CD4-positive, CD25-positive, alpha-beta regulatory T cell (primary cell): Measurements from ENCODE around the gene RBM19. TPM values are rescaled to one million over a fixed set of nuclear protein-coding genes. Genes with fewer than 3 reads are reported as not detected.

Experiments
- ATAC-seq, 2 donors: fragments of 150-1000 bp; cut with Tn5 transposase; one replicate each; pipeline ENCODE4 v1.10.0; 2021; ENCODE audit warnings: low read depth in 2 of 2, moderate number of reproducible peaks in 2 of 2, moderate library complexity in 1 of 2
- DNase-seq, 3 donors: peaks; one replicate each; pipeline versions ENCODE4 v3.0.0 to v3.0.0-alpha.2; 2012 to 2022; ENCODE audit warnings: mixed read lengths in 1 of 3
- H3K27ac ChIP-seq: one replicate; pipeline ENCODE4 v1.7.0; 2013; ENCODE audit warnings: mild to moderate bottlenecking, low read length; ENCODE audit not compliant: insufficient read depth, poor library complexity, severe bottlenecking
- H3K27me3 ChIP-seq: one replicate; pipeline ENCODE4 v1.7.0; 2013; ENCODE audit warnings: low read length; ENCODE audit not compliant: control insufficient read depth, insufficient read depth
- H3K36me3 ChIP-seq: one replicate; pipeline ENCODE4 v1.7.0; 2013; ENCODE audit warnings: mild to moderate bottlenecking, low read length, moderate library complexity; ENCODE audit not compliant: control insufficient read depth, insufficient read depth
- H3K4me1 ChIP-seq: 2 replicates; pipeline ENCODE4 v1.7.0; 2013; ENCODE audit warnings: mild to moderate bottlenecking, low read length; ENCODE audit not compliant: insufficient read depth, control insufficient read depth, poor library complexity, severe bottlenecking
- H3K4me3 ChIP-seq: one replicate; pipeline ENCODE4 v1.7.0; 2013; ENCODE audit warnings: low read depth, mild to moderate bottlenecking, low read length, moderate library complexity
- H3K9me3 ChIP-seq, 2 experiments: 1 replicate in 1 of 2; 2 replicates in 1 of 2; pipeline ENCODE4 v1.7.0; 2013; ENCODE audit warnings: low read length in 2 of 2, mild to moderate bottlenecking in 1 of 2, moderate library complexity in 1 of 2; ENCODE audit not compliant: control insufficient read depth in 2 of 2
- H3K27ac Mint-ChIP-seq, 3 donors: one replicate each; pipeline ENCODE4 v1.8.0; 2020 to 2022; ENCODE audit warnings: mild to moderate bottlenecking in 3 of 3, mixed read lengths in 3 of 3, moderate library complexity in 2 of 3
- H3K27me3 Mint-ChIP-seq: one replicate; pipeline ENCODE4 v1.8.0; 2022; ENCODE audit warnings: mild to moderate bottlenecking, mixed read lengths
- H3K36me3 Mint-ChIP-seq: one replicate; pipeline ENCODE4 v1.8.0; 2020; ENCODE audit warnings: mixed read lengths
- H3K4me1 Mint-ChIP-seq, 4 donors: one replicate each; pipeline ENCODE4 v1.8.0; 2020 to 2022; ENCODE audit warnings: mixed read lengths in 4 of 4, mild to moderate bottlenecking in 1 of 4
- H3K4me3 Mint-ChIP-seq, 4 donors: one replicate each; pipeline ENCODE4 v1.8.0; 2020 to 2022; ENCODE audit warnings: mild to moderate bottlenecking in 4 of 4, mixed read lengths in 4 of 4, moderate library complexity in 3 of 4
- H3K9me3 Mint-ChIP-seq, 7 donors: one replicate each; pipeline ENCODE4 v1.8.0; 2020 to 2022; ENCODE audit warnings: mixed read lengths in 7 of 7, mild to moderate bottlenecking in 3 of 7, moderate library complexity in 2 of 7
- polyA plus RNA-seq, 4 donors: library from polyadenylated mRNA; unstranded; fragments of 300-500 nt; fragmentation: Illumina TruSeq; gene quantifications; one replicate each; pipeline ENCODE4 v1.2.3, GENCODE V29; 2021
- total RNA-seq: library from RNA; stranded (reverse); gene quantifications from one replicate; pipeline ENCODE4 v1.2.3, GENCODE V29; 2022

Gene RBM19
- total and polyA plus RNA-seq, 5 donors from 2014 or later = 6.3 to 66.2 (median 6.9) TPM

- H3K4me1 ChIP-seq = no peaks in the 10 kb centered on the region
- ATAC-seq = no peak
- Mint-ChIP-seq H3K9me3 (peaks cover 0 to 5% (median 3%) of the 10 kb centered on the region in 7 donors), H3K27ac (no peak overlapping the region), H3K4me3 (no peak overlapping the region), H3K27me3 (peaks cover 11% of the 10 kb centered on the region), H3K4me1 (no peaks in the 10 kb centered on the region), H3K36me3 (no peaks in the 10 kb centered on the region)
- DNase-seq = no peak
- H3K27me3 ChIP-seq = peaks cover 2% of the 10 kb centered on the region
- no peak overlapping the region for H3K4me3 ChIP-seq
- no peak overlapping the region for H3K27ac ChIP-seq
- H3K36me3 ChIP-seq = no peaks in the 10 kb centered on the region
- no peaks in the 10 kb centered on the region for H3K9me3 ChIP-seq
Observed at GRCh38 chr12:113776536-113776935, 189.6 kb downstream of the RBM19 start.

GRCh38 chr12:113774526-113774925 lies 191.6 kb downstream of the RBM19 start:
- Mint-ChIP-seq H3K4me1 (no peaks in the 10 kb centered on the region), H3K36me3 (no peaks in the 10 kb centered on the region), H3K4me3 (no peak overlapping the region), H3K27me3 (peaks cover 4% of the 10 kb centered on the region), H3K27ac (no peak overlapping the region), H3K9me3 (peaks cover 0 to 2% (median 0%) of the 10 kb centered on the region in 7 donors)
- no peaks in the 10 kb centered on the region for H3K36me3 ChIP-seq
- H3K4me1 ChIP-seq = no peaks in the 10 kb centered on the region
- no peak overlapping the region for H3K4me3 ChIP-seq
- H3K9me3 ChIP-seq = no peaks in the 10 kb centered on the region
- no peaks in the 10 kb centered on the region for H3K27me3 ChIP-seq
- no peak for DNase-seq
- no peak overlapping the region for H3K27ac ChIP-seq
- no peak for ATAC-seq

GRCh38 chr12:113772505-113773030 lies 193.6 kb downstream of the RBM19 start:
- Histone ChIP-seq H3K27ac (no peak overlapping the region), H3K27me3 (no peaks in the 10 kb centered on the region), H3K36me3 (no peaks in the 10 kb centered on the region), H3K4me1 (no peaks in the 10 kb centered on the region), H3K4me3 (no peak overlapping the region), H3K9me3 (no peaks in the 10 kb centered on the region)
- no peak for ATAC-seq
- Mint-ChIP-seq H3K9me3 (peaks cover 0 to 2% (median 0%) of the 10 kb centered on the region in 7 donors), H3K27ac (no peak overlapping the region), H3K27me3 (peaks cover 4% of the 10 kb centered on the region), H3K4me1 (no peaks in the 10 kb centered on the region), H3K36me3 (no peaks in the 10 kb centered on the region), H3K4me3 (no peak overlapping the region)
- DNase-seq = no peak

GRCh38 chr12:113770389-113770865 lies 195.7 kb downstream of the RBM19 start:
- no peak overlapping the region for H3K27ac Mint-ChIP-seq
- DNase-seq (no peak), ATAC-seq (no peak)
- Histone ChIP-seq H3K9me3 (no peaks in the 10 kb centered on the region), H3K4me1 (no peaks in the 10 kb centered on the region), H3K27ac (no peak overlapping the region), H3K27me3 (no peaks in the 10 kb centered on the region), H3K4me3 (no peak overlapping the region), H3K36me3 (no peaks in the 10 kb centered on the region)
- peaks cover 0 to 3% (median 0%) of the 10 kb centered on the region in 4 donors for H3K4me1 Mint-ChIP-seq
- H3K27me3 Mint-ChIP-seq = peaks cover 4% of the 10 kb centered on the region
- H3K9me3 Mint-ChIP-seq = peaks cover 0 to 2% (median 0%) of the 10 kb centered on the region in 7 donors
- H3K4me3 Mint-ChIP-seq = no peak overlapping the region
- H3K36me3 Mint-ChIP-seq = no peaks in the 10 kb centered on the region

GRCh38 chr12:113769305-113769704 lies 196.8 kb downstream of the RBM19 start:
- no peak for ATAC-seq
- peaks cover 0 to 2% (median 0%) of the 10 kb centered on the region in 7 donors for H3K9me3 Mint-ChIP-seq
- H3K27ac Mint-ChIP-seq = no peak overlapping the region

GRCh38 chr12:113768850-113769249 lies 197.3 kb downstream of the RBM19 start:
- Mint-ChIP-seq H3K9me3 (peaks cover 0 to 2% (median 0%) of the 10 kb centered on the region in 7 donors), H3K36me3 (no peaks in the 10 kb centered on the region), H3K4me3 (no peak overlapping the region), H3K27ac (no peak overlapping the region), H3K27me3 (peaks cover 4% of the 10 kb centered on the region), H3K4me1 (peaks cover 0 to 5% (median 0%) of the 10 kb centered on the region in 4 donors)
- no peaks in the 10 kb centered on the region for H3K36me3 ChIP-seq
- DNase-seq (no peak), ATAC-seq (no peak)
- H3K4me3 ChIP-seq = no peak overlapping the region
- H3K27me3 ChIP-seq = no peaks in the 10 kb centered on the region
- H3K4me1 ChIP-seq = no peaks in the 10 kb centered on the region
- no peaks in the 10 kb centered on the region for H3K9me3 ChIP-seq
- no peak overlapping the region for H3K27ac ChIP-seq

More at GRCh38 chr12:113769305-113769704, 196.8 kb downstream of the RBM19 start:
- DNase-seq = no peak
- H3K9me3 ChIP-seq = no peaks in the 10 kb centered on the region
- H3K36me3 ChIP-seq = no peaks in the 10 kb centered on the region
- H3K27me3 ChIP-seq = no peaks in the 10 kb centered on the region
- H3K27me3 Mint-ChIP-seq = peaks cover 4% of the 10 kb centered on the region
- peaks cover 0 to 5% (median 0%) of the 10 kb centered on the region in 4 donors for H3K4me1 Mint-ChIP-seq
- no peak overlapping the region for H3K4me3 Mint-ChIP-seq
- H3K4me1 ChIP-seq = no peaks in the 10 kb centered on the region
- H3K27ac ChIP-seq = no peak overlapping the region
- no peaks in the 10 kb centered on the region for H3K36me3 Mint-ChIP-seq
- no peak overlapping the region for H3K4me3 ChIP-seq

- no peaks in the 10 kb centered on the region for H3K36me3 ChIP-seq
- no peak overlapping the region for H3K27ac ChIP-seq
- peaks cover 2% of the 10 kb centered on the region for H3K27me3 ChIP-seq
- no peaks in the 10 kb centered on the region for H3K4me1 ChIP-seq
- H3K27me3 Mint-ChIP-seq = peaks cover 9% of the 10 kb centered on the region
- H3K4me3 ChIP-seq = no peak overlapping the region
- H3K9me3 ChIP-seq = no peaks in the 10 kb centered on the region
- no peaks in the 10 kb centered on the region for H3K36me3 Mint-ChIP-seq
- no peak overlapping the region for H3K4me3 Mint-ChIP-seq
- peaks cover 0 to 2% (median 0%) of the 10 kb centered on the region in 7 donors for H3K9me3 Mint-ChIP-seq
- H3K4me1 Mint-ChIP-seq = peaks cover 0 to 5% (median 0%) of the 10 kb centered on the region in 4 donors
- no peak for DNase-seq
- no peak for ATAC-seq
- no peak overlapping the region for H3K27ac Mint-ChIP-seq
Observed at GRCh38 chr12:113766879-113767878, 198.9 kb downstream of the RBM19 start.
